DOHH2 (cell line): Measurements from ENCODE around the gene COL2A1.

Experiments used
- CTCF ChIP-seq: fragments of 200-600 bp; sonication (generic); IDR thresholded peaks from one replicate; pipeline ENCODE4 v1.5.1; 2014; ENCODE audit warnings: antibody characterized with exemption, mild to moderate bottlenecking, low read depth, low read length; ENCODE audit not compliant: poor library complexity, severe bottlenecking
- EZH2phosphoT487 ChIP-seq: fragments of 200-600 bp; sonication (generic); IDR thresholded peaks from 2 replicates; pipeline ENCODE4 v1.6.1; 2017; ENCODE audit warnings: borderline replicate concordance, mild to moderate bottlenecking, antibody characterized with exemption, low read length, moderate library complexity, mixed read lengths

GRCh38 chr12:48008349-48008748, 4.1 kb upstream of the COL2A1 start:
- TF ChIP-seq CTCF (no peak), EZH2phosphoT487 (no peak)
